VCaP (cell line): Measurements from ENCODE around the gene HNRNPUL1.

Experiments used
- H3K27ac ChIP-seq: fragments of 450-650 bp; 2 replicates; pipeline ENCODE4 v1.5.1; 2017
- TF ChIP-seq, protein P1 (sequence below): fragments of 450-650 bp; conservative IDR thresholded peaks from 2 replicates; pipeline ENCODE4 v1.5.1; 2017; ENCODE audit warnings: mild to moderate bottlenecking, moderate library complexity

HNRNPUL1 gene

DNA sequence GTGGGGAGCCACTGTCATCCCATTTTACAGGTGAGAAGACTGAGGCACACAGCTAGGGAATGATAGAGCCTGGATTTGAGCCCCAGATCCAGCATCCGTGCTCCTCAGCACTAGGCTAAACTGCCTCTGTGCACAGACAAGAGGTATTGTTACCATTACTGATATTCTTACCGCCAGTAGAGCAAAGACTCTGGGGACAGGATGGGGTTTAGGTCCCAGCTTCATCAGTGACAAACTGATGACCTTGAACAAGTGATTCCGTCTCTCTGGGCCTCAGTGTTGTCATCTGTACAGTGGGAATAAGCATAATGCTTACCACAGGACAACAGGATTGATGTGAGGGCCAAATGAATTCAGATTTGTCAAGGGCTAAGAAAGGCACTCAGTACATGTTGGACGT, 28.7 kb upstream of the HNRNPUL1 start:
- TF ChIP-seq, protein P1, sequence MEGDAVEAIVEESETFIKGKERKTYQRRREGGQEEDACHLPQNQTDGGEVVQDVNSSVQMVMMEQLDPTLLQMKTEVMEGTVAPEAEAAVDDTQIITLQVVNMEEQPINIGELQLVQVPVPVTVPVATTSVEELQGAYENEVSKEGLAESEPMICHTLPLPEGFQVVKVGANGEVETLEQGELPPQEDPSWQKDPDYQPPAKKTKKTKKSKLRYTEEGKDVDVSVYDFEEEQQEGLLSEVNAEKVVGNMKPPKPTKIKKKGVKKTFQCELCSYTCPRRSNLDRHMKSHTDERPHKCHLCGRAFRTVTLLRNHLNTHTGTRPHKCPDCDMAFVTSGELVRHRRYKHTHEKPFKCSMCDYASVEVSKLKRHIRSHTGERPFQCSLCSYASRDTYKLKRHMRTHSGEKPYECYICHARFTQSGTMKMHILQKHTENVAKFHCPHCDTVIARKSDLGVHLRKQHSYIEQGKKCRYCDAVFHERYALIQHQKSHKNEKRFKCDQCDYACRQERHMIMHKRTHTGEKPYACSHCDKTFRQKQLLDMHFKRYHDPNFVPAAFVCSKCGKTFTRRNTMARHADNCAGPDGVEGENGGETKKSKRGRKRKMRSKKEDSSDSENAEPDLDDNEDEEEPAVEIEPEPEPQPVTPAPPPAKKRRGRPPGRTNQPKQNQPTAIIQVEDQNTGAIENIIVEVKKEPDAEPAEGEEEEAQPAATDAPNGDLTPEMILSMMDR = no peak
- H3K27ac ChIP-seq = no peak overlapping the region

DNA sequence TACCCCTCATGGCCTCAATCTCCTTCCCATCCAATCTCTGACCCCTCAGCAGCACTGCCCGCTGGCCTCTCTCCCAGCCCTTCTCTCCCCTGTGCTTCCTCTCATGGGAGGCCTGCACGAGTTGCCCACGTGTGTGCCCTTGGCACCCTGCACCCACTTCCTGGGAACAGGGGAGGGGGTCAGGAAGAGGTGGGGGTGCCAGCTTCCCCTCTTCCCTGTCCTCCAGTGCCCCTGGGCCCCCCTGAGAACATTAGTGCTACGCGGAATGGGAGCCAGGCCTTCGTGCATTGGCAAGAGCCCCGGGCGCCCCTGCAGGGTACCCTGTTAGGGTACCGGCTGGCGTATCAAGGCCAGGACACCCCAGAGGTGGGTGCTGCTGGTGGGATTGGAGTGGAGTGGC, 25.9 kb upstream of the HNRNPUL1 start:
- TF ChIP-seq, protein P1 = no peak
- no peak overlapping the region for H3K27ac ChIP-seq

DNA sequence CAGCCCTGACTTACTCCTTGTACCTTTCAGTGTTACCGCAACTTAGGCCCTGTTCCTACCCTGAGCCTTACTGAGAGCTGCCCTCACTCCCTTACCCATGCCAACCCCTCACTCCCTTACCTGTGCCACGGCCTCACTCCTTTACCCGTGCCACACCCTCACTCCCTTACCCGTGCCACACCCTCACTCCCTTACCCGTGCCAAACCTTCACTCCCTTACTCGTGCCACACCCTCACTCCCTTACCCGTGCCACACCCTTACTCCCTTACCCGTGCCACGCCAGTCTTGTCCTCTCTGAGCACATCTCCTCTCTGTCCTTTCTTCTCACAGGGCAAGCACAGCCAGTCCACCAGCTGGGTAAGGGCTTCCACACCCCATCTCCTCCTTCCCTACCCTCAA, 24.8 kb upstream of the HNRNPUL1 start:
- H3K27ac ChIP-seq = no peak overlapping the region
- TF ChIP-seq, protein P1 = no peak

DNA sequence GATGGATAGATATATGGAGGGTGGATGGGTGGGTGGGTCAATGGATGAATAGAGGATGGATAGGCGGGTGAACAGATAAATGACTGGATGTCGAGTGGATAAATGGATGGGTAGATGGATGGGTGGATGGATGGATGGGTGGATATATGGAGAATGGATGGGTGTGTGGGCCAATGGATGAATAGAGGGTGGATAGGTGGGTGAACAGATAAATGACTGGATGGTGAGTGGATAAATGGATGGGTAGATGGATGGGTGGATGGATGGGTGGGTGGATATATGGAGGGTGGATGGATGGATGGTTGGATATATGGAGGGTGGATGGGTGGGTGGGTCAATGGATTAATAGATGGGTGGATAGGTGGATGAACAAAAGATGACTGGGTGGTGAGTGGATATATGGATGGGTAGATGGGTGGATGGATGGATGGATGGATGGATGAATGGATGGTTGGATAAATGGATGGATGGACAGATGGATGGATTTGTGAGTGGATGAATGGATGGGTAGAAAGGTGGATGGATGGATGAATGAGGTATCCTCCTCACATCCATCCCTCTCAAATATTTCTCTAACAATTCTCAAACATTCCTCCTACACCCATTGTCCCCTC, 24.1 kb upstream of the HNRNPUL1 start:
- TF ChIP-seq, protein P1 = no peak
- H3K27ac ChIP-seq = no peak overlapping the region

DNA sequence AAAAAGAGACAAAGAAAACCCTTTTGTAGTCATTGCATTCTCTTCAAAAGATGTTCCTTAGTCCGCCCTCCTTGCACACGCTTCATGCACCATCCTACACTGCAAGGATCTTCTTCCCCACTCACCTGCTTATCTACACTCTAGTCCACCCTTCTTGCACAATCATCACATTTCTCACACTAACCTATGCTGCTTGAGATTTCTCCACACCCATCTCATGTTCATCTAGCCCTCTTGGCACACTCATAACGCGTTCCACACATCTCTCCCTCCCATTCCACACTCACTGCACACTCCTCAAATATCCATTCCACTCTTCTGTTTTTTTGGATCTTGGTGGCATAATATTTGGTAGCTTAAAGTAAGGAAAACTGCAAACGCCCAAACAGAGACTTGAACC, 22.3 kb upstream of the HNRNPUL1 start:
- no peak overlapping the region for H3K27ac ChIP-seq
- TF ChIP-seq, protein P1 = no peak

DNA sequence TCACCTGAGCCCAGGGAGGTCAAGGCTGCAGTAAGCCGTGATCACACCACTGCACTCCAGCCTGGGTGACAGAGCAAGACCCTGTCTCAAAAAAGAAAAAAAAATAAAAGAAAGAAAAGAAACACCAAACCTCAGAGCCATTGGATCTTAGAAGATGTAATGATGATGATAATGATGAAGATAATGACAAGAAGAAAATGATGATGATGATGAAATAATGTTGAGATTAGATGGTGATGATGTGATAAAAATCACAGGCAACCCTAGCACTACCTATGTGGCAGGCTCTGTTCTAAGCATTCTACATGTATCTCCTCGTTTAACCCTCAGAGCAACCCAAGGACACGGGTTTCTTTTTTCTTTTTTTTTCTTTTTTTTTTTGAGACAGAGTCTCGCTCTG, 20.1 kb upstream of the HNRNPUL1 start:
- TF ChIP-seq, protein P1 = no peak
- H3K27ac ChIP-seq = no peak overlapping the region

DNA sequence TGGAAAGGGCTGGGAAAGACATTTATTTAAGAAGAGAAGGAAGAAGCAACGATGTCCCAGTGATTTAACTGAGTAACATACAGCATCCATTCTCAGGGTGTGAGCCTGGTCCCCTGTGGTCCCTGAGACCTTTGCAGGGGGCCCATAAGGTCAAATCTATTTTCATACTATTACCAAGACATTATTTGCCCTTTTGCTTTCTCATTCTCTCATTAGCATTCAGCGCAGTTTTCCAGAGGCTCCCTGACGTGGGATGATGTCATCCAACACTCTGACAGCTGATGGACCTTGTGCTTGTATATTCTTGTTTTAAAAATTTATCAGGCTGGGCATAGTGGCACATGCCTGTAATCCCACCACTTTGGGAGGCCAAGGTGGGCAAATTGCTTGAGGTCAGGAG, 18.3 kb upstream of the HNRNPUL1 start:
- TF ChIP-seq, protein P1 = no peak
- no peak overlapping the region for H3K27ac ChIP-seq
